GM12878 (cell line): ENCODE measurements around the gene DNAJC5.

Experiments used
- CEBPB ChIP-seq, 2 experiments: fragments of 150-350 bp in 1 of 2; IDR thresholded peaks; 2 replicates each; pipeline ENCODE4 v1.6.1; 2012 to 2014; ENCODE audit warnings: low read depth in 2 of 2, low read length in 2 of 2, borderline replicate concordance in 1 of 2, inconsistent platforms in 1 of 2
- CTCF ChIP-seq, 3 experiments: IDR thresholded peaks in 2 of 3; conservative IDR thresholded peaks in 1 of 3; 2 replicates each; pipeline ENCODE4 v1.5.1; 2011; ENCODE audit warnings: low read depth in 3 of 3, low read length in 3 of 3, mild to moderate bottlenecking in 3 of 3, control low read depth in 2 of 3, moderate library complexity in 2 of 3, inconsistent platforms in 1 of 3, mixed read lengths in 1 of 3; ENCODE audit not compliant: control insufficient read depth in 2 of 3, insufficient read depth in 1 of 3; ENCODE audit errors: extremely low read depth in 1 of 3
- GABPA ChIP-seq: IDR thresholded peaks from 2 replicates; pipeline ENCODE4 v1.6.1; 2014; ENCODE audit warnings: antibody characterized with exemption, low read depth, mild to moderate bottlenecking, inconsistent platforms
- NFIC ChIP-seq: IDR thresholded peaks from 2 replicates; pipeline ENCODE4 v1.6.1; 2012; ENCODE audit warnings: low read depth, mild to moderate bottlenecking, inconsistent platforms, low read length, moderate library complexity
- POLR2A ChIP-seq: IDR thresholded peaks from 2 replicates; pipeline ENCODE4 v1.6.1; 2011; ENCODE audit warnings: low read depth, mild to moderate bottlenecking, low read length
- RB1 ChIP-seq: fragments of 450-650 bp; formaldehyde crosslinking; IDR thresholded peaks from 2 replicates; pipeline ENCODE4 v1.6.1; 2017; ENCODE audit warnings: mild to moderate bottlenecking, borderline replicate concordance
- SUZ12 ChIP-seq: fragments of 200-600 bp; sonication (generic); IDR thresholded peaks from one replicate; pipeline ENCODE4 v1.6.1; 2018; ENCODE audit warnings: antibody characterized with exemption, mild to moderate bottlenecking; ENCODE audit not compliant: unreplicated experiment

- TF ChIP-seq CTCF (IDR thresholded peaks at IDR 0.05 in 2 of 3, conservative IDR thresholded peaks at IDR 0.05 in 1 of 3; ENCODE audit: control insufficient read depth in 2 of 3, extremely low read depth in 1 of 3, insufficient read depth in 1 of 3, low read depth in 3 of 3, low read length in 3 of 3), result no peak
- no peak for TF ChIP-seq GABPA
- TF ChIP-seq NFIC, result no peak
- no peak for TF ChIP-seq SUZ12
- no peak for TF ChIP-seq CEBPB (IDR thresholded peaks at IDR 0.05; ENCODE audit: borderline replicate concordance in 1 of 2, low read depth in 2 of 2, low read length in 2 of 2)
- no peak for TF ChIP-seq POLR2A
- TF ChIP-seq RB1, result no peak
Observed at GRCh38 chr20:63855363-63856097, 39.4 kb upstream of the DNAJC5 start.
